GM21360 (cell line): ENCODE data around the gene SCYL3.
"Not testable (repeated sequence)": the region's sequence is repeated elsewhere in the genome, so short reads cannot be mapped to it uniquely, and the experiment has no call there.

Experiments
- ATAC-seq: cut with Tn5 transposase; IDR thresholded peaks from one replicate; pipeline ENCODE4 v1.9.1; 2021; ENCODE audit warnings: mild to moderate bottlenecking, moderate library complexity; ENCODE audit not compliant: unreplicated experiment

SCYL3 gene

GRCh38 chr1:169829671-169830070 lies 64.0 kb downstream of the SCYL3 start:
- no peak for ATAC-seq

- ATAC-seq: no peak
Observed at GRCh38 chr1:169824153-169824552, 69.5 kb downstream of the SCYL3 start.

GRCh38 chr1:169821500-169821899 lies 72.2 kb downstream of the SCYL3 start:
- ATAC-seq: no peak

GRCh38 chr1:169816617-169817016 lies 77.1 kb downstream of the SCYL3 start:
- no peak for ATAC-seq

- no peak for ATAC-seq
Observed at GRCh38 chr1:169814265-169814664, 79.4 kb downstream of the SCYL3 start.

- ATAC-seq: no peak
Observed at GRCh38 chr1:169812131-169812530, 81.6 kb downstream of the SCYL3 start.

- ATAC-seq: not testable (repeated sequence)
Observed at GRCh38 chr1:169811418-169812035, 82.2 kb downstream of the SCYL3 start.

GRCh38 chr1:169809370-169810095 lies 84.2 kb downstream of the SCYL3 start:
- no peak for ATAC-seq

GRCh38 chr1:169804941-169805340 lies 88.8 kb downstream of the SCYL3 start:
- no peak for ATAC-seq

- ATAC-seq: no peak
Observed at GRCh38 chr1:169802888-169803287, 90.8 kb downstream of the SCYL3 start.
